GM18861 (cell line): ENCODE data around the gene TNFSF11.

ENCODE experiments used
- ATAC-seq: cut with Tn5 transposase; IDR thresholded peaks from one replicate; pipeline ENCODE4 v1.9.1; 2021; ENCODE audit not compliant: unreplicated experiment

TNFSF11 gene

DNA sequence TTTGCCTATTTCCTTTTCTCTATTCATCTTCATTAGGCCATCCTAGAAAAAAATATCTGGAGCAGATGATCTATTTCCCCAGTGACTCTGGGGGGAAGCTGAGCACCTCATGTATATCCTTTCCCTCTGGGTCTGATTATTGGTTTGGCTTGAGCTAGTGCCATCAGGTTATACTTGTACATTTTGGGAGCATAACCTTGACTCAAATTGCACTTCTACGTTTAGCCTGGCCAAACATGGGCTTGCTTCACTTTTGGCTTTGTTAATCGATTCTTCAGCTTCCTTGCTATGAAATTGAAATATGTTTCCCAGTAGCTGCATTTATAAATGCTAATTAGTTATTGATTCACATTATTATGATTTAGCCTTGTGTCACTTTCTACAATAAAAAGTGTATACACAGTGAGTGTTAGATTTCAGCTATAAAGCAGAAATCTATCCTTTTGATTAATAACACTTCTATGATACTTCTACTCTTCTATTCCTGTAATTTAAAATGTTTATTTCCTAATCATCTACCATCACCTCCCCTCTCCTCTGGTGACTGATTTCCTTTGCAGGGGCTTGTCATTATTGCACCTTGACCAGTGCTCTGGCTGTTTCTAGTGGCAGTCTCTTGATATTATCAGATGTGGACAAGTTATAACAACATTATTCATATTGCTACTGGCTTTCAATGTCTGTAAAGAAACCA, 37.3 kb downstream of the TNFSF11 start:
- ATAC-seq, result no peak

DNA sequence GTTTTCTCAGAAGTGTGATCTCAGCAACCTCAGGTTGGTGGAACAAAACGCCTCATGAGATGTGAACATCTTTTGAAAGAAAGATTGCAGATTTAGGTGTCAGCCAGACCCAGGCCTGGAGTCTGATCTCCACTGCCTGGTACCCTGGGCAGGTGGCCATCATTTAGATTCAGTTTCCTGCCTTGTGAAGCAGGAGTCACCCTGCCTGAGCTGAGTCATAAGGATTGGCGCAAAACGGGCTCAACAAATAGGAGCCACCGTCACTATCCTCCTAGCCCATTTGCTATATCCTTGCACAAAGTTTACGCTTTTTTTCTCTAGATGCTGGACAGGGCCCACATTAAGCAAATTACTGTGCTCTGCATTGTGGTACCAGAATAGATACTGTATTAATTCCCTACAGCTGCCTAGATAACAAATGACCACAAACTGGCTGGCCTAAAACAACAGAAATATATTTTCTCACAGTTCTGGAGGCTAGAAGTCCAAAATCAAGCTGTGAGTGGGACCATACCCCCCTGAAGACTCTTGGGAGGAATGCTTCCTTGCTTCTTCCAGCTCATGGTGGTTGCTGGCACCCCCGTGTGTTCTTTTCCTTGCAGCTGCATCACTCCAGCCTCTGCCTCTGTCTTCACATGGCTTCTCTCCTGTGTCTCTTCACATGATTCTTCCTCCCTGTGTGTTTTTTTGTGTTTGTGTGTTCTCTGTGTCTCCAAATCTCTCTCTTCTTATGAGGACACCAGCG, 38.2 kb downstream of the TNFSF11 start:
- ATAC-seq, result no peak

DNA sequence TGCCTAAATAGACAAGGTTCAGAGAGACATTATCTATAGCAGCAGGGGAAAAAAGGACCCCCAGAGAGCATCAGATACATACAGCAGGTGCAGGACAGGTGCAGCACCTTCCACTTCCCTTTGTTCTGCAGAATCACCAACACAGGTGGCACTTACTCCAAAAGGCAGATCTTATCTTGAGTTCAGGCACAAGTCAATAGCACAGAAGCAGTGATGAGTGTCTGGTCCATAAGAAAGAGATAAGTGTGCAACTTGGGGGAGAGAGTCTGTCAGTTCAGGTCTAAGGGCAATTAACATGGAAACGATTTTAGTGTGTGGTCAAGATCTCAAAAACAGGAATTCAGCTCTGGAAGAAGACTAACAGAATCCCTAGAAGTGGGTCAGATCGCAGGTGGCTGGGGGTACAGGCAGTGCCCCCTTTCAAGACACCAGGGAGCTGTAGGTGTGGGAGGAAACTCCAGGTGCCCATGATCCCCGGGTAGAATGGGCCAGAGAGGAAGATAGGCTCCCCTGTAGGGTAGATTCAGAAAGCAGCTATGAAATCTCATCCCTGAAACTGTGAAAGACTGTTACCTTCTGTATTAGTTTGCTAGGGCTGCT, 40.6 kb downstream of the TNFSF11 start:
- no peak for ATAC-seq

GRCh38 chr13:42615691-42616090, 41.7 kb downstream of the TNFSF11 start:
- ATAC-seq, result no peak

DNA sequence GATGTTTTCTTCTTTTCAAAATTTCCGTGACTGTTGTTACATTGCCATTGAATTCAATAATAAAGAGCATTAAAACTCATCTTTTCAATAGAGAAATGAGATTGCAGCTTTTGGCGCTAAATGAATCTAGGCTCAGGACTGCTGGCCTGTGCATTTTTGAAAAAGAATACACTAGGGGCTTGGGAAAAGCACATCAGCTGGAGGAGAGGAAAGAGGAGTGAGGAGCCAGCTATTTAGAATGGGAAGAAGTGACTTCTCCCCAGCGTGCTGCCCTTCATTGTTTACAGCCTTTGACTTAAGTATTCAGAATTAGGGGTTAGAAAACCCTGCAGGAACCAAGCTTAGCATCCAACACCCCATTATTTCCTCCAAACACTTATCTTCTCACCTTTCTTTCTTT, 43.3 kb downstream of the TNFSF11 start:
- no peak for ATAC-seq

GRCh38 chr13:42623916-42624315, 50.0 kb downstream of the TNFSF11 start:
- ATAC-seq, result no peak

GRCh38 chr13:42625611-42626010, 51.7 kb downstream of the TNFSF11 start:
- ATAC-seq, result no peak

- no peak for ATAC-seq
These were observed 52.4 kb downstream of the TNFSF11 start for GRCh38 chr13:42626176-42626860.

- ATAC-seq, result no peak
These were observed 54.7 kb downstream of the TNFSF11 start for GRCh38 chr13:42628666-42629065.

GRCh38 chr13:42631181-42631580, 57.2 kb downstream of the TNFSF11 start:
- no peak for ATAC-seq

DNA sequence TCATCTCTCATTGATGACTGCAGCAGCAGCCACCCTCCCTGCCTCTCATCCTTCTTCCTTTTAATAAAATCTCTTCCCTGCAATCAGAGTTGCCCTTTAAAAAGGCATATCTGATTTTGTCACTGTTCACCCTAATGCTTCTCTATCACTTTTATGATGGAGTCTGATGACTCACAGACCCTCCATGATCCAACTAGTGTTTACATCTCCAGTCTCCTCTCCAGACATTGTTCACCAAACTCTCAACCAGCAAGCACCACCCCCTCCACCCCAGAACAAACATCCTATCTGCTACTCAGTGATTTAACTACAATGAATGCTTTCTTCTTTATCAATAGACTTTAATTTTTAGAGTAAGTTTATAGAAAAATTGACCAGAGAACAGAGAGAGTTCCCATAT, 59.5 kb downstream of the TNFSF11 start:
- no peak for ATAC-seq

DNA sequence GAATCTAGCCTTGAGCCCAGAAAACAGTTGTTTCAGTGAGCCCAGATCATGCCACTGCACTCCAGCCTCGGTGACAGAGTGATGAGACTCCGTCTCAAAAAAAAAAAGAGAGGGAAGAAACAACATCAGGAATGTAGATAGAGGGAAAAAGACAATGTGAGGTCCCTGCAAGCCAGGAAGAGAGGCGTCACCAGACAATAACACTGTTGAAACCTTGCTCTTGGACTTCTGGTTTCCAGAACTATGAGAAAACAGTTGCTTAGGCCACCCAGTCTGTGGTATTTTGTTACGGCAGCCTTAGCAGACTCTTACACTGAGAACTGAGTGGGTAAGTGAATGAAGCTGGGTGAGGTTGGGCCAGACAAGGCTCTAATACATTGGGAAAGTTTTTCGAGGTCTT, 64.1 kb downstream of the TNFSF11 start:
- no peak for ATAC-seq

GRCh38 chr13:42638886-42639285, 64.9 kb downstream of the TNFSF11 start:
- ATAC-seq, result no peak

GRCh38 chr13:42643076-42643475, 69.1 kb downstream of the TNFSF11 start:
- ATAC-seq, result no peak

DNA sequence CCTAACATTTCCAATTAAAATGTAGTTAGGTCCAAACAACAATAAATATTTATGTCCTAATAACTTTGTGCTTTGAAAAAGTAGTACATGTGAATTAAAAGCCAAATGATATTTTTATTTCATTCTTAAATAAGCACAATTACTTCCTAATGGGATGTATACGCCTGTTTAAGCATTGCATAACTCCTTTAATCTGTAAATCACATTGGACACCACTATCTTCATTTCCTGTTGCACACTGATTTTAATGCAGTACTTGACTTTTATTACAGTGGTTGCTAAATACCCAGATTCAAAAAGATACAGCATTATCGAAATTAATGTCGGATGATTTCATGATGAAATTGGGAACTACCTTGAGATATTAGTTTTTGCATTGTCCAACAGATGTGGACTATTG, 70.9 kb downstream of the TNFSF11 start:
- ATAC-seq, result no peak

DNA sequence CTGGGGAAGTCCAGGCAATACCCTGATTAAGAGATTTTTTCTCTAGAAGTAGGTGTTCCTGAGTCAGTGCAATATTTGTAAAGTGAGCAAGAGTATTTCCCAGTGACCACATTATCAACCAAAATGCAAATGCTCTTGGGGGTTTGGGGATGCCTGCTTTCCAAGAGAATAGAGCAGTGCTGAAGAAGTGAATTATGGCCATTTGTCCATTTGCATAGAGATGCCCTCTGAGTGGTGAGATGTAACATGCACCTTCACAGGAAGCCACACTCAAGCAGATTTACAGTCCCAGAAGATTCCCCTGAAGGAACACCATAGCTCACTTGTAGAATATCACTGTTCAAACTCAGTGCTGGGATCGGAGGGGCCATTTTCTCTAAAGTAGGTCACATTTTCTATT, 71.8 kb downstream of the TNFSF11 start:
- no peak for ATAC-seq

DNA sequence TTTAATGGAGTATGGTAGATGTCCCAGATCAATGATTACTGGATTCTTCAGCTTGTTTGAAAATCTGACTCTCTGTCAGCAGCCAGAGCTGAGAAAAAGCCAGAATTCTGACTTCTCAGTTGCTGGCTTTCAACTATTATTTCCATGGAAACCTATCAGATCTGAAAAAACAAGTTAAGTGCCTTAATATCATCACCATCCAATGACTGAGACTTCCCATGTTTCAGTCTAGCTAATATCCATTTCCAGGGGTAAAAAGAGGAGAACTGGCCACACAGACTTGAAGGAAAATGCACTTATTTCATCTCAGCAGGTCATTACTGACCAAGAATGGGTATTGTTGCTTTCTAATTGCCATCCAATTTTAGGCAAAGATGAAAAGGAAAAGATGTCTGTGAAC, 75.2 kb downstream of the TNFSF11 start:
- ATAC-seq, result no peak

DNA sequence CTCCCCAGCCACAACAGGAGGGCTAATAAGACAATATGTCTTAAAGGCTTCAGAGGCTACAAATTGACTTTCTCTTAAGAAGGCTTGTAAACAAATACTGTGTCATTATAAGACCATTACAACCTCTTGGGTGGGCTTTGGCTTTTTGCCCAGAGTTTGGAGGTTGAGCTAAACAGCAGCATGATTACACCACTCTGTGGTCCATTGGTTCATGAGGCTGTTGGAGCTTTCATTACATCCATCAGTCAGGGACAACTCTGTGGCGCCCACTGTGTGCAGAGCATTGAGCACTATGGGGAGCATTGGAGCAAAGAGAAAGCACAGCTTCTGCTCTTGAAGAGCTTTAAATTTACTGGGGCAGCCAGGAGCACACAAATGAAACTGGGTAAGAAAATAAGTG, 75.9 kb downstream of the TNFSF11 start:
- ATAC-seq, result no peak

- no peak for ATAC-seq
These were observed 76.6 kb downstream of the TNFSF11 start for GRCh38 chr13:42650506-42650905.

- no peak for ATAC-seq
These were observed 78.1 kb downstream of the TNFSF11 start for GRCh38 chr13:42651936-42652641.
